GM12878 (cell line): Measurements from ENCODE around the gene CACNA1I. TPM values are rescaled to one million over a fixed set of nuclear protein-coding genes. Genes with fewer than 3 reads are reported as not detected.
A peak's percentile ranks its signal among the peaks of the same experiment; 100 is the strongest.

Experiments
- BACH1 ChIP-seq: fragments of 450-650 bp; IDR thresholded peaks from 2 replicates; pipeline ENCODE4 v1.6.1; 2017; ENCODE audit warnings: mild to moderate bottlenecking, borderline replicate concordance
- BMI1 ChIP-seq: fragments of 450-650 bp; IDR thresholded peaks from 2 replicates; pipeline ENCODE4 v1.6.1; 2016; ENCODE audit warnings: mild to moderate bottlenecking, moderate library complexity, borderline replicate concordance
- CBFB ChIP-seq: IDR thresholded peaks from 2 replicates; pipeline ENCODE4 v1.6.1; 2016; ENCODE audit warnings: antibody characterized with exemption, low read depth
- CREM ChIP-seq: IDR thresholded peaks from 2 replicates; pipeline ENCODE4 v1.6.1; 2014; ENCODE audit warnings: antibody characterized with exemption, low read depth
- DPF2 ChIP-seq: fragments of 450-650 bp; IDR thresholded peaks from 2 replicates; pipeline ENCODE4 v1.6.1; 2017; ENCODE audit warnings: mild to moderate bottlenecking
- E2F8 ChIP-seq: fragments of 450-650 bp; IDR thresholded peaks from 2 replicates; pipeline ENCODE4 v1.6.1; 2018; ENCODE audit warnings: mild to moderate bottlenecking, low read depth, moderate library complexity; ENCODE audit not compliant: partially characterized antibody
- EGR1 ChIP-seq, 2 experiments: IDR thresholded peaks; 1 replicate in 1 of 2; 2 replicates in 1 of 2; pipeline ENCODE4 v1.6.1; 2011 to 2012; ENCODE audit warnings: low read depth in 2 of 2, low read length in 2 of 2, borderline replicate concordance in 1 of 2, mild to moderate bottlenecking in 1 of 2, moderate library complexity in 1 of 2
- HDAC6 ChIP-seq: fragments of 200-600 bp; sonication (generic); IDR thresholded peaks from one replicate; pipeline ENCODE4 v1.8.0; 2017; ENCODE audit warnings: antibody characterized with exemption; ENCODE audit not compliant: unreplicated experiment
- IRF4 ChIP-seq: IDR thresholded peaks from 2 replicates; pipeline ENCODE4 v1.6.1; 2011; ENCODE audit warnings: low read depth, low read length
- LARP7 ChIP-seq: fragments of 450-650 bp; IDR thresholded peaks from 2 replicates; pipeline ENCODE4 v1.6.1; 2017; ENCODE audit warnings: mild to moderate bottlenecking
- POLR2A ChIP-seq: IDR thresholded peaks from 2 replicates; pipeline ENCODE4 v1.6.1; 2011; ENCODE audit warnings: low read depth, mild to moderate bottlenecking, low read length
- POLR2AphosphoS5 ChIP-seq: IDR thresholded peaks from 2 replicates; pipeline ENCODE4 v1.6.1; 2011; ENCODE audit warnings: mild to moderate bottlenecking, low read length, inconsistent platforms
- POU2F2 ChIP-seq: IDR thresholded peaks from 3 replicates; pipeline ENCODE4 v1.6.1; 2011; ENCODE audit warnings: low read depth, mild to moderate bottlenecking, low read length, borderline replicate concordance
- RELB ChIP-seq: fragments of 450-650 bp; IDR thresholded peaks from 2 replicates; pipeline ENCODE4 v1.6.1; 2017; ENCODE audit warnings: low read depth, mild to moderate bottlenecking, moderate library complexity
- RFX5 ChIP-seq: IDR thresholded peaks from 2 replicates; pipeline ENCODE4 v1.6.1; 2011; ENCODE audit warnings: low read depth, low read length, improper control_type of control experiment
- SMAD1 ChIP-seq: fragments of 450-650 bp; IDR thresholded peaks from 2 replicates; pipeline ENCODE4 v1.6.1; 2018; ENCODE audit warnings: mild to moderate bottlenecking, low read depth; ENCODE audit not compliant: partially characterized antibody
- SMAD5 ChIP-seq: IDR thresholded peaks from 2 replicates; pipeline ENCODE4 v1.6.1; 2016; ENCODE audit warnings: antibody characterized with exemption, low read depth
- SMARCA5 ChIP-seq: fragments of 450-650 bp; IDR thresholded peaks from 2 replicates; pipeline ENCODE4 v1.6.1; 2017; ENCODE audit warnings: mild to moderate bottlenecking
- TAF1 ChIP-seq: IDR thresholded peaks from 2 replicates; pipeline ENCODE4 v1.6.1; 2011; ENCODE audit warnings: mild to moderate bottlenecking, low read depth, low read length, borderline replicate concordance
- YY1 ChIP-seq: IDR thresholded peaks from 2 replicates; pipeline ENCODE4 v1.6.1; 2011; ENCODE audit warnings: low read depth, mild to moderate bottlenecking, low read length
- ZBED1 ChIP-seq: IDR thresholded peaks from 2 replicates; pipeline ENCODE4 v1.6.1; 2016; ENCODE audit warnings: borderline replicate concordance
- polyA plus RNA-seq, 11 experiments: library from polyadenylated mRNA; depleted of rRNA in 4 of 11; unstranded in 6 of 11; stranded (reverse) in 5 of 11; fragments of >200 nt; fragmentation: Nextera tagmentation in 4 of 11; fragmentation: Illumina TruSeq in 1 of 11; extraction: Ambion mirVana in 4 of 11; extraction: Trizol in 1 of 11; gene quantifications; 1 replicate in 1 of 11; 2 replicates in 10 of 11; pipeline versions ENCODE4 v1.2.1 to v1.2.3, GENCODE V29; 2011 to 2016; ENCODE audit warnings: inconsistent platforms in 2 of 11, missing spikeins in 2 of 11, low read depth in 1 of 11
- total RNA-seq, 4 experiments: library from RNA; depleted of rRNA in 3 of 4; stranded (reverse); fragments of >200 nt in 3 of 4; fragmentation: Illumina TruSeq in 1 of 4; extraction: Trizol in 1 of 4; gene quantifications; 2 replicates each; pipeline versions ENCODE4 v1.2.1 to v1.2.3, GENCODE V29; 2013 to 2021

The CACNA1I gene
- total and polyA plus RNA-seq, 10 of the 15 experiments (the other 5 are each of a cell fraction or from before 2014, with no cell fraction given), result 0.01 to 0.03 TPM; not detected in 8

- peak; percentile 92 for TF ChIP-seq CBFB
- TF ChIP-seq POLR2A, result peak; percentile 88
- no peak for TF ChIP-seq IRF4
- TF ChIP-seq BACH1, result peak; percentile 94
- TF ChIP-seq E2F8, result peak; percentile 88
- no peak for TF ChIP-seq SMARCA5
- TF ChIP-seq POU2F2, result peak; percentile 70
- peak; percentile 27 for TF ChIP-seq SMAD1
- 0 out of 2 replicates have a peak, but pooled peaks have one; percentile 5 for TF ChIP-seq CREM
- 0 out of 3 replicates have a peak, but pooled peaks of 1 of the 2 experiments have one; percentile 4 for TF ChIP-seq EGR1 (IDR thresholded peaks at IDR 0.05; ENCODE audit: borderline replicate concordance in 1 of 2, low read depth in 2 of 2, low read length in 2 of 2)
- peak; percentile 91 for TF ChIP-seq ZBED1
- TF ChIP-seq YY1, result peak; percentile 31; the same call in 1 of the 2 replicates
- 0 out of 2 replicates have a peak, but pooled peaks have one; percentile 39 for TF ChIP-seq TAF1
- peak; percentile 72 for TF ChIP-seq BMI1
- peak; percentile 97 for TF ChIP-seq POLR2AphosphoS5
- 0 out of 2 replicates have a peak, but pooled peaks have one; percentile 29 for TF ChIP-seq DPF2
- TF ChIP-seq LARP7, result no peak
- no peak for TF ChIP-seq RFX5
- TF ChIP-seq SMAD5, result peak; percentile 88
- TF ChIP-seq HDAC6, result peak; percentile 54
- 0 out of 2 replicates have a peak, but pooled peaks have one; percentile 36 for TF ChIP-seq RELB
Measured at GRCh38 chr22:39522567-39523300, 47.8 kb upstream of the CACNA1I start (continued).
